HG03354 (cell line): ENCODE results near the gene ZFYVE28.
A peak's percentile ranks its signal among the peaks of the same experiment; 100 is the strongest.

Experiments
- ATAC-seq: cut with Tn5 transposase; IDR thresholded peaks from one replicate; pipeline ENCODE4 v1.9.1; 2021; ENCODE audit warnings: mild to moderate bottlenecking; ENCODE audit not compliant: unreplicated experiment, poor library complexity, severe bottlenecking

Gene ZFYVE28

GRCh38 chr4:2448589-2448988 lies 30.1 kb upstream of the ZFYVE28 start:
- ATAC-seq: no peak

- no peak for ATAC-seq
Measured at GRCh38 chr4:2446656-2447564, 28.5 kb upstream of the ZFYVE28 start.

- ATAC-seq: no peak
Measured at GRCh38 chr4:2445571-2445970, 27.1 kb upstream of the ZFYVE28 start.

GRCh38 chr4:2445130-2445529 lies 26.7 kb upstream of the ZFYVE28 start:
- no peak for ATAC-seq

- ATAC-seq: no peak
Measured at GRCh38 chr4:2443956-2444740, 25.7 kb upstream of the ZFYVE28 start.

- ATAC-seq: no peak
Measured at GRCh38 chr4:2443061-2443730, 24.8 kb upstream of the ZFYVE28 start.

GRCh38 chr4:2442175-2442993 lies 23.9 kb upstream of the ZFYVE28 start:
- no peak for ATAC-seq

GRCh38 chr4:2441393-2442174 lies 23.1 kb upstream of the ZFYVE28 start:
- peak; percentile 89 for ATAC-seq

GRCh38 chr4:2438822-2439718 lies 20.6 kb upstream of the ZFYVE28 start:
- ATAC-seq: no peak

- ATAC-seq: no peak
Measured at GRCh38 chr4:2437475-2438215, 19.2 kb upstream of the ZFYVE28 start.

- no peak for ATAC-seq
Measured at GRCh38 chr4:2436761-2437474, 18.5 kb upstream of the ZFYVE28 start.

GRCh38 chr4:2436301-2436700 lies 17.9 kb upstream of the ZFYVE28 start:
- no peak for ATAC-seq

GRCh38 chr4:2434420-2434819 lies 16.0 kb upstream of the ZFYVE28 start:
- no peak for ATAC-seq

GRCh38 chr4:2433609-2434350 lies 15.3 kb upstream of the ZFYVE28 start:
- ATAC-seq: no peak

GRCh38 chr4:2432991-2433530 lies 14.6 kb upstream of the ZFYVE28 start:
- ATAC-seq: no peak

- ATAC-seq: no peak
Measured at GRCh38 chr4:2432004-2432403, 13.6 kb upstream of the ZFYVE28 start.
